GM04503 (cell line): Measurements from ENCODE around the gene RUNX3.
"Not testable (repeated sequence)": the region's sequence is repeated elsewhere in the genome, so short reads cannot be mapped to it uniquely, and the experiment has no call there.

Experiments
- DNase-seq: peaks from one replicate; pipeline ENCODE4 v3.0.0-alpha.2; 2012; ENCODE audit warnings: low read depth

The RUNX3 gene

GRCh38 chr1:24900486-24900849 lies 29.6 kb downstream of the RUNX3 start:
- no peak for DNase-seq

GRCh38 chr1:24899581-24900485 lies 30.2 kb downstream of the RUNX3 start:
- no peak for DNase-seq

- DNase-seq: no peak
These were observed 31.1 kb downstream of the RUNX3 start for GRCh38 chr1:24898909-24899439.

GRCh38 chr1:24898152-24898908 lies 31.7 kb downstream of the RUNX3 start:
- DNase-seq: no peak

- no peak for DNase-seq
These were observed 32.6 kb downstream of the RUNX3 start for GRCh38 chr1:24897263-24898151.

- DNase-seq: no peak
These were observed 33.3 kb downstream of the RUNX3 start for GRCh38 chr1:24896596-24897262.

DNA sequence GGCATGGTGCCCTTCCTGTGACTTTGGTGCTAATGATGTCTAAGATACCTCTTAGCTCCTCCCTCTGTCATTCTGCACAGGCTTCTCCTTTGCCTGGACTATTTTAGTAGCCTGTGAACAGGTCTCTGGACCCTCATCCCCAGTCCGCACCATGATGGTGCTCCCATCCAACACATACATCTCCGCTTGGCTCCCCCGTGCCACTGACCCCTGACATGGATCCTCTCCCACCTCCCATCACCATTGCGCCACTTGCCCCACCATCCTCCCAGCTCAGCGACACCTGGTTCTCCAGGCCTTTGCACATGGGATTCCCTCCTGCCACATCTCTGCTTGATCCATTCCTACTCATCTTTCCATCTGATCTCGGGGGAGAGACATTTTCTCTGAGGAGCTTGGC lies 33.9 kb downstream of the RUNX3 start:
- DNase-seq: no peak

- no peak for DNase-seq
These were observed 34.6 kb downstream of the RUNX3 start for GRCh38 chr1:24895511-24895910.

GRCh38 chr1:24894002-24894401 lies 36.1 kb downstream of the RUNX3 start:
- no peak for DNase-seq

- no peak for DNase-seq
These were observed 36.6 kb downstream of the RUNX3 start for GRCh38 chr1:24893431-24893830.

- DNase-seq: no peak
These were observed 37.6 kb downstream of the RUNX3 start for GRCh38 chr1:24892188-24893153.

GRCh38 chr1:24891367-24891766 lies 38.7 kb downstream of the RUNX3 start:
- not testable (repeated sequence) for DNase-seq

GRCh38 chr1:24890887-24891286 lies 39.2 kb downstream of the RUNX3 start:
- no peak for DNase-seq

DNA sequence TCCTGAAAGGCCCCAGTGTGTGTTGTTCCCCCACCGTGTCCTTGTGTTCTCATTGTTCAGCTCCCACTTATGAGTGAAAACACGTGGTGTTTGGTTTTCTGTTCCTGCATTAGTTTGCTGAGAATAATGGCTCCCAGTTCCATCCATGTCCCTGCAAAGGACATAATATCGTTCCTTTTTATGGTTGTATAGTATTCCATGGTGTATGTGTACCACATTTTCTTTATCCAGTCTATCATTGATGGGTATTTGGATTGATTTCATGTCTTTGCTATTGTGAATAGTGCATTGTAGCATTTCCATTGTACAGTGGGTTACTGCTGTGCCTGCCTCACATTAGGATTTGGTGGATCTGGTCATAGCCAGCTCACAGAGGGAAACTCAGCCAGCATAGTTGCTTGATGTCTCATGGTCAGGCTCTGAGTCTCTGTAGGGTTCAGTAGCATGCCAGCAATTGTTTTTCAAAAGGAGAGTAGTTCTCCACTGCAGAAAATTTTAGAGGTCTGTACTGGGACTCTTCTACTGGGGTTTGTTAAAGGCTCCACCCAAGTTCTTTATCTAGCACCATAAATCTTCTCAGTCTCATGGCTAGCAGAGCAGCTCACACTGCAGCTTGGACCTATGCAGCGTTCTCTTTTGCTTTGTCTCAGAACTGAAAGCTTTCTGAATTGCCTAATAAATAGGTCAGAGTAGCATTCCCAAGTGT lies 41.0 kb downstream of the RUNX3 start:
- DNase-seq: peak; percentile 75

- DNase-seq: no peak
These were observed 41.8 kb downstream of the RUNX3 start for GRCh38 chr1:24888061-24888970.

DNA sequence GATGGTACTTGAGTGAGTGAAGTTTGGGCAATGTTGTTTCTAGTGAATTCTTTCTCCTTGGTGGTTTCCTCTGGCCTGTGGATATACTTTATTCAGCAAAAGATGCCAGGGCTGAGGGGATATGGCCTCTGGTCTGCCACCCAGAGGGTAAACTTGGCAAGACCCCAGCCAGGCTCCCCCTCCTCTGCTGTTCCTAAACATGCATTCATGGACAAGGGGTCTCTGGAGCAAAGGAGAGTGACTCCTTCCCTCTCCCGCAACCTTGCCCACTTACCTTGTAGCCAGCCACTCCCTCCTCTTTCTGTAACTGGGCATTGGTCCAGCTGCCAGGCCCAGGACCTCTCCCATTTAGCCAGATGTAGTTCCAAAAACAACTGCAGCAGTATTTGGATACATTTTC lies 43.8 kb downstream of the RUNX3 start:
- DNase-seq: no peak

DNA sequence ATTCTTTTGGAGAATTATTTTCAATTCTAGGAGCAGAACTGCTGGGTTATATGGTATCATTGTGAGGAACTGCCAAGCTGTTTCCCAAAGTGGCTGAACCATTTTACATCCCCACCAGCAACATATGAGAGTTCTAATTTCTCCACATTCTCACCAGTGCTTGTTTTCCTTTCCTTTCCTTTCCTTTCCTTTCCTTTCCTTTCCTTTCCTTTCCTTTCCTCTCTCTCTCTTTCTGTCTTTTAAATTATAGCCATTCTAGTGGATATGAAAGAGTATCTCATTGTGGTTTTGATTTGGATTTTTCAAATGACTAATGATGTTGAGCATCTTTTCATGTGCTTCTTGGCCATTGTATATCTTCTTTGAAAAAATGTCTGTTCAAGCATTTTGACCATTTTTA lies 45.3 kb downstream of the RUNX3 start:
- no peak for DNase-seq

DNA sequence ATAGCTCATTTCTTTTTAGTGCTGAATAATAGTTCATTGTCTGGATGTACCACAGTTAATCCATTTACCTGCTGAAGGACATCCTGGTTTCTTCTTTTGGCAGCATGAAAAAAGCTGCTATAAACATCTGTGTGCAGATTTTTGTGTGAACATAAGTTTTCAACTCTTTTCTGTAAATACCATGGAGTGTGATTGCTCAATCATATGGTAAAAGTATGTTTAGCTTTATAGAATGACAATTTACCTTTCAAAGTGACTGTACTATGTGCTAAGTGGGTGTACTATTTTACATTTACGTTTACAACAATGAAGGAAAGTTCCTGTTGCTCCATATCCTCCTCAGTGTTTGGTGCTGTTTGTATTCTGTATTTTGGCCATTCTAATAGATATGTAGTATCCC lies 49.0 kb downstream of the RUNX3 start:
- DNase-seq: no peak
